PC-9 (cell line): ENCODE measurements around the gene EIF3A. TPM values are rescaled to one million over a fixed set of nuclear protein-coding genes. Genes with fewer than 3 reads are reported as not detected.
A peak's percentile ranks its signal among the peaks of the same experiment; 100 is the strongest.
"Not testable (repeated sequence)": the region's sequence is repeated elsewhere in the genome, so short reads cannot be mapped to it uniquely, and the experiment has no call there.

Source experiments
- BruUV-seq: library from RNA; stranded (reverse); fragments of 400-500 nt; replicated peaks from 2 replicates; lab custom pipeline; 2021; lab: Mats Ljungman, UMichigan
- CTCF ChIA-PET: fragments of 300-600 bp; sonication (Branson Sonifier 250); formaldehyde crosslinking; loops from one replicate; lab custom pipeline; 2022; ENCODE audit warnings: antibody characterized with exemption; lab: Charles Lee
- POLR2A ChIA-PET: fragments of 300-600 bp; sonication (Branson Sonifier 250); formaldehyde crosslinking; loops from one replicate; lab custom pipeline; 2022; ENCODE audit warnings: antibody characterized with exemption; ENCODE audit not compliant: unreplicated experiment; lab: Charles Lee
- DNase-seq, 2 experiments: peaks; one replicate each; pipeline versions ENCODE4 v3.0.0 to v3.0.0-alpha.2; 2015 to 2022; ENCODE audit warnings: mixed read lengths in 1 of 2
- H2AFZ ChIP-seq: fragments of 200-600 bp; sonication (generic); 2 replicates; pipeline ENCODE4 v1.8.1; 2017; ENCODE audit warnings: antibody characterized with exemption
- H3F3A ChIP-seq: fragments of 200-600 bp; sonication (generic); 2 replicates; pipeline ENCODE4 v1.8.1; 2017; ENCODE audit warnings: antibody characterized with exemption, mild to moderate bottlenecking, low read depth; ENCODE audit not compliant: insufficient read depth
- H3K27ac ChIP-seq: fragments of 200-600 bp; sonication (generic); 2 replicates; pipeline ENCODE4 v1.6.1; 2016; ENCODE audit warnings: mixed run types
- H3K27me3 ChIP-seq: fragments of 200-600 bp; sonication (generic); 2 replicates; pipeline ENCODE4 v1.6.1; 2016; ENCODE audit warnings: low read depth, mixed run types; ENCODE audit not compliant: insufficient read depth
- H3K36me3 ChIP-seq: fragments of 200-600 bp; sonication (generic); 2 replicates; pipeline ENCODE4 v1.6.1; 2016; ENCODE audit warnings: low read depth, mixed run types
- H3K4me1 ChIP-seq: fragments of 200-600 bp; sonication (generic); replicated peaks from 2 replicates; pipeline ENCODE4 v1.6.1; 2016; ENCODE audit warnings: mixed run types; ENCODE audit not compliant: insufficient read depth
- H3K4me2 ChIP-seq: fragments of 200-600 bp; sonication (generic); 2 replicates; pipeline ENCODE4 v1.6.1; 2017; ENCODE audit warnings: mixed run types
- H3K4me3 ChIP-seq: fragments of 200-600 bp; sonication (generic); 2 replicates; pipeline ENCODE4 v1.6.1; 2016; ENCODE audit warnings: mixed run types
- H3K79me2 ChIP-seq: fragments of 200-600 bp; sonication (generic); 2 replicates; pipeline ENCODE4 v1.6.1; 2017; ENCODE audit warnings: low read depth, mixed run types
- H3K9me2 ChIP-seq: fragments of 200-600 bp; sonication (generic); 2 replicates; pipeline ENCODE4 v1.8.1; 2017; ENCODE audit warnings: mild to moderate bottlenecking; ENCODE audit not compliant: insufficient read depth
- H3K9me3 ChIP-seq: fragments of 200-600 bp; sonication (generic); 2 replicates; pipeline ENCODE4 v1.8.1; 2016; ENCODE audit warnings: low read depth; ENCODE audit not compliant: insufficient read depth
- H4K20me1 ChIP-seq: fragments of 200-600 bp; sonication (generic); 2 replicates; pipeline ENCODE4 v1.8.1; 2017; ENCODE audit not compliant: insufficient read depth
- EZH2 ChIP-seq: fragments of 200-600 bp; sonication (generic); IDR thresholded peaks from 2 replicates; pipeline ENCODE4 v1.8.0; 2017; ENCODE audit warnings: antibody characterized with exemption, low read depth
- intact Hi-C: fragments of 100-400 bp; cut with micrococcal nuclease; formaldehyde crosslinking; loops from one replicate; pipeline ENCODE4 v1.10.0; 2022; ENCODE audit not compliant: unreplicated experiment
- total RNA-seq: library from RNA; stranded (reverse); gene quantifications from 2 replicates; pipeline ENCODE4 v1.2.3, GENCODE V29; 2021
- TF ChIP-seq, protein P1 (sequence below): fragments of 200-600 bp; sonication (generic); conservative IDR thresholded peaks from 2 replicates; pipeline ENCODE4 v1.6.1; 2017; ENCODE audit warnings: mixed run types, antibody characterized with exemption, mild to moderate bottlenecking, moderate library complexity

Gene EIF3A
- total RNA-seq, 1 experiment from 2014 or later, result 102 TPM

DNA sequence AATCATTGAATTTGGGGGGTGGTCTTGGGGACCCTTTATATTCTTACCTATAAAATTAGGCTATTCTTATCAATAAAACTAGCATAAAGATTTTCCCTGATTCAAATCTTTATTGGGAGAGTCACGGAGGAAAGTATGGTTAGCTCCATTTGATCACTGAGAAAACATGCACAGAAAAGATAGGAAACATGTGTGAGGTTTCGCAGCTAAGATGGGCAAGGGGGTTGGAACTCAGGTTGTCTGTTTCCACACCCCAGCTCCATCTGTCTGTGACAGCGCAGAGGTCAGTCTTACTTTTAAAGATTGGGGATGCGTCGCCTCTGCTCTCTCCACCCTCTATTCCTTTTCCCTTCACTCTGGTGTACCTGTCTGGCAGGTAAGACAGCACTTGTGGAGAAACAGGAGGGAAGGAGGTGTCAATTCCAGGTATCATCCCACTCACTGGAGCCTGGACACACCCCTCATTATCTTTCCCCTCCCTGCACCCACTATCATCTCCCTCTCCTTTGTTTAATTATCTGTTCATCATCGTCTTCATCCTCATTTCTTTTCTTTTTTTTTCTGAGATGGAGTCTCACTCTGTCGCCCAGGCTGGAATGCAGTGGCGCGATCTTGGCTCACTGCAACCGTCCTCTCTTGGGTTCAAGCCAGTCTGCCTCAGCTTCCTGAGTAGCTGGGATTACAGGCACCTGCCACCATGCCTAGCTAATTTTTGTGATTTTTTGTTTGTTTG is 20.9 kb upstream of the EIF3A start:
- H3K4me2 ChIP-seq, result 0 out of 2 replicates have a peak overlapping the region, but pooled peaks have one; percentile 47
- H3K9me2 ChIP-seq, result no peaks in the 10 kb centered on the region
- H3K4me1 ChIP-seq, result peaks cover 25% of the 10 kb centered on the region
- peaks cover 17% of the 10 kb centered on the region; the same call in 1 of the 2 replicates for H3F3A ChIP-seq
- H3K27ac ChIP-seq, result peak overlapping the region; percentile 81
- no peaks in the 10 kb centered on the region for H3K9me3 ChIP-seq
- no peaks in the 10 kb centered on the region for H4K20me1 ChIP-seq
- TF ChIP-seq, protein P1, sequence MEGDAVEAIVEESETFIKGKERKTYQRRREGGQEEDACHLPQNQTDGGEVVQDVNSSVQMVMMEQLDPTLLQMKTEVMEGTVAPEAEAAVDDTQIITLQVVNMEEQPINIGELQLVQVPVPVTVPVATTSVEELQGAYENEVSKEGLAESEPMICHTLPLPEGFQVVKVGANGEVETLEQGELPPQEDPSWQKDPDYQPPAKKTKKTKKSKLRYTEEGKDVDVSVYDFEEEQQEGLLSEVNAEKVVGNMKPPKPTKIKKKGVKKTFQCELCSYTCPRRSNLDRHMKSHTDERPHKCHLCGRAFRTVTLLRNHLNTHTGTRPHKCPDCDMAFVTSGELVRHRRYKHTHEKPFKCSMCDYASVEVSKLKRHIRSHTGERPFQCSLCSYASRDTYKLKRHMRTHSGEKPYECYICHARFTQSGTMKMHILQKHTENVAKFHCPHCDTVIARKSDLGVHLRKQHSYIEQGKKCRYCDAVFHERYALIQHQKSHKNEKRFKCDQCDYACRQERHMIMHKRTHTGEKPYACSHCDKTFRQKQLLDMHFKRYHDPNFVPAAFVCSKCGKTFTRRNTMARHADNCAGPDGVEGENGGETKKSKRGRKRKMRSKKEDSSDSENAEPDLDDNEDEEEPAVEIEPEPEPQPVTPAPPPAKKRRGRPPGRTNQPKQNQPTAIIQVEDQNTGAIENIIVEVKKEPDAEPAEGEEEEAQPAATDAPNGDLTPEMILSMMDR, result no peak
- no peak for TF ChIP-seq EZH2
- no TSS peak for BruUV-seq
- ChIA-PET POLR2A (interaction anchor here (0.5 to 0.6 kb wide), 2 partner anchors 31 to 69 kb away, joined by 4 to 8 read pairs; no protein-coding TSS in a partner anchor), CTCF (interaction anchor here (0.6 to 0.7 kb wide), 2 partner anchors 12 to 758 kb away, joined by 3 to 4 read pairs; no protein-coding TSS in a partner anchor)
- no peak overlapping the region for H2AFZ ChIP-seq
- H3K27me3 ChIP-seq, result no peaks in the 10 kb centered on the region
- no peaks in the 10 kb centered on the region for H3K36me3 ChIP-seq
- H3K4me3 ChIP-seq, result no peak overlapping the region
- DNase-seq, result peak in 1 of 2 experiments; percentile 21
- intact Hi-C loops, result loop anchor here (2.0 kb wide), 1 partner anchor 21 kb away; the partner anchor contains the start of gene EIF3A
- H3K79me2 ChIP-seq, result peaks cover 18% of the 10 kb centered on the region

DNA sequence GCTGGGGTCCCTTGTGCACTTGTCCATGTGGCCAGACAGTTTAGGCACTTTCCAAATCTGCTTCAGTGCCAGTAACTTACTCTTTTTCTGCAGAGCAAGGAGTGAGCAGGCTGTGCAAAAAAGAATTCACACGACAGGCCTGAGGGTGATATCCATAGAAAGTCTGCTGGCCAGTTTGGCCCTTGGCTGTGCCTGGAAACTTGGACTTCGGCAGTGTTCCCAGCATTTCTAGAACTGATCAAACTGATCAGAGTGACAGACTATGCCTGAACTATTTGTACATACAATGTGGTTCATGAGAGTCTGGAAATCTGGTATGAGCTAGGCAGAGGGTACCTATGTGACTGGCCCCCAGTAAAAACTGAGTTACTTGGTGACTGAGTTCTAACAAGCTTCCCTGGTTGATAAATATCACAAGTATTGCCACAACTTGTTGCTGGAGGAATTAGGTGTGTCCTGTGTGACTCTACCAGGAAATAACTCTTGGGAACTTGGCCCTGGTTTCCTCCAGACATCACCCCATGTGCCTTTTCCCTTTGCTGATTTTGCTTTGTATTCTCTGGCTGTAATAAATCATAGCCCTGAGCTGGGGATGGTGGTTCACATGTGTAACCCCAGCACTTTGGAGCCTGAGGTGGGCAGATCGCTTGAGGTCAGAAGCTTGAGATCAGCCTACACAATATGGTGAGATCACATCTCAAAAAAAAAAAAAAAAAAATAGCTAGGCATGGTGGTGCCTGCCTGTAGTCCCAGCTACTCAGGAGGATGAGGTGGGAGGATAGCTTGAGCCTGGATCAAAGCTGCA is 20.0 kb upstream of the EIF3A start:
- Histone ChIP-seq H3K4me3 (no peak overlapping the region), H3K27ac (peak overlapping the region; percentile 81), H3K27me3 (no peaks in the 10 kb centered on the region), H3K9me3 (no peaks in the 10 kb centered on the region), H3K36me3 (no peaks in the 10 kb centered on the region), H4K20me1 (no peaks in the 10 kb centered on the region), H3K79me2 (peaks cover 11% of the 10 kb centered on the region; the same call in 1 of the 2 replicates), H3K4me1 (peaks cover 24% of the 10 kb centered on the region), H3K9me2 (no peaks in the 10 kb centered on the region), H3F3A (peaks cover 17% of the 10 kb centered on the region; the same call in 1 of the 2 replicates), H2AFZ (no peak overlapping the region), H3K4me2 (peak overlapping the region; percentile 47)
- intact Hi-C loops, result loop anchor here (1.0 to 2.0 kb wide), 2 partner anchors 9 to 20 kb away; partner anchors contain the start of gene EIF3A
- CTCF ChIA-PET, result interaction anchor here (0.6 to 0.7 kb wide), 2 partner anchors 13 to 759 kb away, joined by 3 to 4 read pairs; no protein-coding TSS in a partner anchor
- no TSS peak for BruUV-seq
- peak; percentile 26 to 88 for DNase-seq
- POLR2A ChIA-PET, result interaction anchor here (0.5 to 0.6 kb wide), 5 partner anchors 10 to 68 kb away, joined by 3 to 15 read pairs (median 4); no protein-coding TSS in a partner anchor
- TF ChIP-seq EZH2, result no peak
- TF ChIP-seq, protein P1, result no peak

GRCh38 chr10:119098576-119098975 is 18.0 kb upstream of the EIF3A start:
- no peak for DNase-seq
- Histone ChIP-seq H3F3A (peaks cover 17% of the 10 kb centered on the region; the same call in 1 of the 2 replicates), H3K36me3 (no peaks in the 10 kb centered on the region), H3K27me3 (no peaks in the 10 kb centered on the region), H4K20me1 (no peaks in the 10 kb centered on the region), H3K4me2 (no peak overlapping the region), H3K27ac (no peak overlapping the region), H3K9me2 (no peaks in the 10 kb centered on the region), H3K4me1 (peaks cover 16% of the 10 kb centered on the region), H3K79me2 (no peaks in the 10 kb centered on the region), H3K9me3 (no peaks in the 10 kb centered on the region), H2AFZ (no peak overlapping the region), H3K4me3 (no peak overlapping the region)
- ChIA-PET POLR2A (no interaction called here), CTCF (no interaction called here)
- no peak for TF ChIP-seq EZH2
- TF ChIP-seq, protein P1, result no peak
- no TSS peak for BruUV-seq
- intact Hi-C loops, result loop anchor here (10.0 kb wide), 1 partner anchor 344 kb away; the partner anchor contains the start of gene CACUL1

- H3K9me3 ChIP-seq, H3F3A ChIP-seq, H4K20me1 ChIP-seq, CTCF ChIA-PET, H3K79me2 ChIP-seq, H2AFZ ChIP-seq, H3K36me3 ChIP-seq, POLR2A ChIA-PET, BruUV-seq, H3K9me2 ChIP-seq, H3K27ac ChIP-seq, H3K4me2 ChIP-seq, H3K4me3 ChIP-seq, H3K27me3 ChIP-seq: not testable (repeated sequence)
- H3K4me1 ChIP-seq, result peaks cover 16% of the 10 kb centered on the region
- DNase-seq, result peak in 1 of 2 experiments; percentile 57
- intact Hi-C loops, result loop anchor here (10.0 kb wide), 1 partner anchor 342 kb away; the partner anchor contains the start of gene CACUL1
These were observed 16.2 kb upstream of the EIF3A start for GRCh38 chr10:119096641-119097415.
